NB4 (cell line): Measurements from ENCODE around the gene RPS6KA1.
A peak's percentile ranks its signal among the peaks of the same experiment; 100 is the strongest.

Experiments used
- DNase-seq: peaks from one replicate; pipeline ENCODE4 v3.0.0; 2010; ENCODE audit warnings: low read depth
- H3K4me3 ChIP-seq: one replicate; pipeline ENCODE4 v1.5.1; 2011; ENCODE audit warnings: mild to moderate bottlenecking, low read depth, low read length, moderate library complexity
- CTCF ChIP-seq: IDR thresholded peaks from one replicate; pipeline ENCODE4 v1.5.1; 2012; ENCODE audit warnings: low read depth, low read length
- MAX ChIP-seq: IDR thresholded peaks from 2 replicates; pipeline ENCODE4 v1.6.1; 2011; ENCODE audit warnings: low read depth, low read length
- MYC ChIP-seq: IDR thresholded peaks from 2 replicates; pipeline ENCODE4 v1.6.1; 2011; ENCODE audit warnings: low read depth, low read length
- POLR2A ChIP-seq: IDR thresholded peaks from 2 replicates; pipeline ENCODE4 v1.6.1; 2011; ENCODE audit warnings: mild to moderate bottlenecking; ENCODE audit not compliant: insufficient read length; ENCODE audit errors: extremely low read depth

The RPS6KA1 gene

GRCh38 chr1:26553942-26554682, 24.6 kb downstream of the RPS6KA1 start:
- H3K4me3 ChIP-seq, result no peak overlapping the region
- TF ChIP-seq POLR2A (no peak), MAX (no peak), CTCF (no peak), MYC (no peak; the same call in 1 of the 2 replicates)
- DNase-seq, result peak; percentile 94

GRCh38 chr1:26554781-26555180, 25.2 kb downstream of the RPS6KA1 start:
- peak overlapping the region; percentile 21 for H3K4me3 ChIP-seq
- TF ChIP-seq MYC, result no peak
- TF ChIP-seq POLR2A, result no peak
- TF ChIP-seq CTCF, result no peak
- no peak for DNase-seq

GRCh38 chr1:26555550-26555981, 26.0 kb downstream of the RPS6KA1 start:
- H3K4me3 ChIP-seq, result no peak overlapping the region
- TF ChIP-seq MYC (peak; percentile 85), MAX (peak; percentile 83), POLR2A (no peak), CTCF (no peak)
- DNase-seq, result peak; percentile 99

GRCh38 chr1:26556111-26556510, 26.6 kb downstream of the RPS6KA1 start:
- peak overlapping the region; percentile 34 for H3K4me3 ChIP-seq
- DNase-seq, result no peak
- no peak for TF ChIP-seq MAX
- TF ChIP-seq MYC, result no peak
- no peak for TF ChIP-seq POLR2A
- no peak for TF ChIP-seq CTCF

- DNase-seq, result no peak
- no peak for TF ChIP-seq MAX
- TF ChIP-seq POLR2A, result no peak
- no peak for TF ChIP-seq CTCF
- TF ChIP-seq MYC, result no peak
- H3K4me3 ChIP-seq, result no peak overlapping the region
These were observed 27.4 kb downstream of the RPS6KA1 start for GRCh38 chr1:26557008-26557407.
